Breast epithelium (tissue), 4 donors: Measurements from ENCODE around the gene TMEM59. TPM values are rescaled to one million over a fixed set of nuclear protein-coding genes. Genes with fewer than 3 reads are reported as not detected.
A peak's percentile ranks its signal among the peaks of the same experiment; 100 is the strongest.

Experiments
- DNase-seq, 2 donors: peaks; one replicate each; pipeline ENCODE4 v3.0.0-alpha.2; 2019; ENCODE audit warnings: low spot score in 2 of 2
- H3K27ac ChIP-seq, 2 donors: fragments of 200-600 bp; sonication (generic) in 1 of 2; one replicate each; pipeline ENCODE4 v1.5.1; 2016 to 2019; ENCODE audit warnings: mild to moderate bottlenecking in 1 of 2
- H3K27me3 ChIP-seq, 2 donors: fragments of 200-600 bp; sonication (generic) in 1 of 2; one replicate each; pipeline versions ENCODE4 v1.5.1 to v1.6.0; 2017 to 2019; ENCODE audit warnings: control low read depth in 1 of 2, mild to moderate bottlenecking in 1 of 2
- H3K36me3 ChIP-seq: fragments of 200-600 bp; one replicate; pipeline ENCODE4 v1.5.1; 2019
- H3K4me1 ChIP-seq, 2 donors: fragments of 200-600 bp; sonication (generic); one replicate each; pipeline ENCODE4 v1.5.1; 2016 to 2019; ENCODE audit warnings: control low read depth in 1 of 2
- H3K4me3 ChIP-seq, 3 donors: fragments of 200-600 bp; sonication (generic); 1 replicate in 2 of 3; 2 replicates in 1 of 3; pipeline ENCODE4 v1.5.1; 2016 to 2019; ENCODE audit warnings: mild to moderate bottlenecking in 3 of 3, moderate library complexity in 2 of 3
- H3K9me3 ChIP-seq, 2 donors: fragments of 200-600 bp; sonication (generic) in 1 of 2; one replicate each; pipeline ENCODE4 v1.5.1; 2016 to 2019; ENCODE audit warnings: control low read depth in 1 of 2
- CTCF ChIP-seq, 3 donors: fragments of 450-650 bp; IDR thresholded peaks; one replicate each; pipeline ENCODE4 v1.5.1; 2016 to 2017; ENCODE audit warnings: antibody characterized with exemption in 3 of 3, mild to moderate bottlenecking in 3 of 3, moderate library complexity in 3 of 3
- POLR2A ChIP-seq: fragments of 450-650 bp; IDR thresholded peaks from one replicate; pipeline ENCODE4 v1.6.1; 2016; ENCODE audit warnings: antibody characterized with exemption, mild to moderate bottlenecking, moderate library complexity
- POLR2AphosphoS5 ChIP-seq, 3 donors: sonication (generic); formaldehyde crosslinking; IDR thresholded peaks; one replicate each; pipeline ENCODE4 v1.6.1; 2017; ENCODE audit warnings: antibody characterized with exemption in 3 of 3
- intact Hi-C: fragments of 100-400 bp; cut with DNase I; formaldehyde crosslinking; loops from one replicate; pipeline ENCODE4 v1.15.1; 2023; ENCODE audit warnings: low total_unique reads
- total RNA-seq, 3 donors: library from RNA; depleted of rRNA; stranded (reverse); fragments of >200 nt; gene quantifications; one replicate each; pipeline ENCODE4 v1.1.0, GENCODE V29; 2016

The TMEM59 gene
- total RNA-seq, 3 donors from 2014 or later: 348 to 498 (median 388) TPM

GRCh38 chr1:54086754-54087153 is 33.8 kb upstream of the TMEM59 start:
- TF ChIP-seq POLR2AphosphoS5 (IDR thresholded peaks at IDR 0.05) (no peak), POLR2A (no peak), CTCF (IDR thresholded peaks at IDR 0.05) (no peak)
- no peak overlapping the region for H3K4me3 ChIP-seq
- H3K27me3 ChIP-seq: no peaks in the 10 kb centered on the region
- DNase-seq: no peak
- H3K4me1 ChIP-seq: no peaks in the 10 kb centered on the region
- no peaks in the 10 kb centered on the region for H3K9me3 ChIP-seq
- no peak overlapping the region for H3K27ac ChIP-seq
- no peaks in the 10 kb centered on the region for H3K36me3 ChIP-seq
- intact Hi-C loops: no loop called here

GRCh38 chr1:54084794-54085193 is 31.8 kb upstream of the TMEM59 start:
- no peak for DNase-seq
- Histone ChIP-seq H3K4me1 (no peaks in the 10 kb centered on the region), H3K4me3 (no peak overlapping the region), H3K27me3 (no peaks in the 10 kb centered on the region), H3K9me3 (no peaks in the 10 kb centered on the region), H3K36me3 (no peaks in the 10 kb centered on the region), H3K27ac (no peak overlapping the region)
- TF ChIP-seq CTCF (IDR thresholded peaks at IDR 0.05) (no peak), POLR2A (no peak), POLR2AphosphoS5 (IDR thresholded peaks at IDR 0.05) (no peak)
- intact Hi-C loops: no loop called here

- Histone ChIP-seq H3K36me3 (no peaks in the 10 kb centered on the region), H3K4me3 (no peak overlapping the region), H3K27ac (no peak overlapping the region), H3K27me3 (no peaks in the 10 kb centered on the region), H3K4me1 (no peaks in the 10 kb centered on the region), H3K9me3 (no peaks in the 10 kb centered on the region)
- TF ChIP-seq CTCF (IDR thresholded peaks at IDR 0.05): peak; percentile 37 to 58 (median 38)
- no peak for TF ChIP-seq POLR2AphosphoS5 (IDR thresholded peaks at IDR 0.05)
- intact Hi-C loops: no loop called here
- peak; percentile 19 to 78 for DNase-seq
Measured at GRCh38 chr1:54081306-54082270, 28.6 kb upstream of the TMEM59 start.

- Histone ChIP-seq H3K36me3 (no peaks in the 10 kb centered on the region), H3K9me3 (no peaks in the 10 kb centered on the region), H3K4me3 (no peak overlapping the region), H3K4me1 (no peaks in the 10 kb centered on the region), H3K27ac (no peak overlapping the region), H3K27me3 (no peaks in the 10 kb centered on the region)
- intact Hi-C loops: no loop called here
- DNase-seq: no peak
- TF ChIP-seq POLR2A (no peak), CTCF (IDR thresholded peaks at IDR 0.05) (no peak)
Measured at GRCh38 chr1:54080598-54081049, 27.6 kb upstream of the TMEM59 start.

- intact Hi-C loops: no loop called here
- Histone ChIP-seq H3K9me3 (no peaks in the 10 kb centered on the region), H3K27ac (no peak overlapping the region), H3K27me3 (no peaks in the 10 kb centered on the region), H3K4me3 (no peak overlapping the region), H3K4me1 (no peaks in the 10 kb centered on the region), H3K36me3 (no peaks in the 10 kb centered on the region)
- TF ChIP-seq POLR2A (no peak), POLR2AphosphoS5 (IDR thresholded peaks at IDR 0.05) (no peak), CTCF (IDR thresholded peaks at IDR 0.05) (no peak)
- no peak for DNase-seq
Measured at GRCh38 chr1:54077359-54077758, 24.4 kb upstream of the TMEM59 start.
